GM19328 (cell line): ENCODE data around the gene SERPINB7.
"Not testable (repeated sequence)": the region's sequence is repeated elsewhere in the genome, so short reads cannot be mapped to it uniquely, and the experiment has no call there.

ENCODE experiments used
- ATAC-seq: cut with Tn5 transposase; IDR thresholded peaks from one replicate; pipeline ENCODE4 v1.9.1; 2021; ENCODE audit warnings: mild to moderate bottlenecking, moderate library complexity; ENCODE audit not compliant: unreplicated experiment

Gene SERPINB7

GRCh38 chr18:63775166-63775730, at the start of gene SERPINB7:
SERPINB7 (plus strand) TSS chr18:63775418; CDS start chr18:63782373, 6,955 bp downstream.
- no peak for ATAC-seq

- no peak for ATAC-seq
Measured at GRCh38 chr18:63725682-63726480, 49.3 kb upstream of the SERPINB7 start.

DNA sequence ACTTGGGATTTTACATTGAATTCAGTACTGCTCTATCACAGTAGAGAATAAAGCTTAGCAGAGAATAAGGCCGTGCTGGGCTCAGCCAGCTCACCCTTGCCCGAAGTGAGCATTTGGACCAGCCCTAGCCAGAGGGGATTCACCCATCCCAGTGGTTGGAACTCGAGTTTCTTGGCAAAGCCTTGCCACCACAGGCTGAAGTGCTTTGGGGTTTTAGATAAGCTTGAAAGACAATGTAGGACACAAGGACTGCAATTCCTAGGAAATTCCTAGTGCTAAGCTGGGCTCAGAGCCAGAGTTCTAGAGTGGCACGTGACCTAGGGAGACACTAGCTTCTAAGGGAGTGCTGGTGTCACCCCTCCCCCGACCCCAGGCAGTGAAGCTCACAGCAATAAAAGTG, 44.4 kb upstream of the SERPINB7 start:
- no peak for ATAC-seq

- ATAC-seq = no peak
Measured at GRCh38 chr18:63731215-63731614, 44.0 kb upstream of the SERPINB7 start.

- ATAC-seq = no peak
Measured at GRCh38 chr18:63736876-63737275, 38.3 kb upstream of the SERPINB7 start.

- no peak for ATAC-seq
Measured at GRCh38 chr18:63741769-63742168, 33.4 kb upstream of the SERPINB7 start.

DNA sequence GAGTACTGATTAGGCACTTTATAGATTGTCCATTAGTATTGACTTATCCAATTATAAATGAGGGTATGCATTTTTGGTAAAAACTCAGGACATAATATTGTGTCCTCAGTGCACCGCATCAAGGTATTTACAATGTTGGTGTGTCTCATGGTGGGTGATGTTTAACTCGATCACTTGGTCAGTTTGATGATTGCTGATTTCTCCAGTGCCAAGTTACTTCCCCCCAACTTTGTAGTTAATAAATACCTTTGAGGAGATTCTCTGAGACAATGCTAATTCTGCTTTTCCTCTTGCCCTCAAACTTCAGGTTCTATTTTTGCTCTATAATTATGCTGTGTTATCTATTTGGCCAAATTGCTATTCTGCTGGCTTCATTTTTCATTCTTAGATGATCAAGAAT, 28.2 kb upstream of the SERPINB7 start:
- ATAC-seq = no peak

- ATAC-seq = no peak
Measured at GRCh38 chr18:63749489-63749888, 25.7 kb upstream of the SERPINB7 start.

GRCh38 chr18:63752636-63753035, 22.6 kb upstream of the SERPINB7 start:
- no peak for ATAC-seq

- ATAC-seq = no peak
Measured at GRCh38 chr18:63753676-63754075, 21.5 kb upstream of the SERPINB7 start.

GRCh38 chr18:63757541-63757940, 17.7 kb upstream of the SERPINB7 start:
- no peak for ATAC-seq

DNA sequence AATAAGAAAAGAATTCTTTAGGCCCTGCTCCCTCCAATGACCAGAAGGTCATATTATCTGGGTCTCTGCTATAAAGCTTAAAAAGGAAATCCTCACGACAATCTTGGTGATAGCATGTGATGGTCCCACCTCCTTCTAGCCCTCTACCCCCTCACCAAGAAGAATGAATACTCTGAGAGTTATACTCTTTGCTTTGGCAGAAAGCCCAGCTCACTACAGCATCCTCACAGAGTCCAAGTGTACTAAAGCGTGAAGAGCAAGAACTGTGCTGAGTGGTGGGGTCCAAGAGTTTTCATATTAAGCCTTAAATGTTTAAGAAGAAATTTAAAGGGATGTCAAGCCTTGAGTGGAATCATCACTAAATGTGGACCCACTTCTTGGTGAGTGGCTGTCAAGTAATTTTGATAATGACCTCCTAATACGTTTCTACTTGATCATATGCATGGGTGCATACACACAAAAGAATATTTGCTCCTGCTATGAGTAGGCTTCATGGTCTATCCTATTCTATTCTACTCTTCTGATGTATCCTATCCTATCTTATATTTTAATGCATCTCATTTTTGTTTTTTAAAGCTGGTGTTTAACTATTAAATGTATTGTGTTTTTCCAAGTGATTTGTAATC, 16.5 kb upstream of the SERPINB7 start:
- no peak for ATAC-seq

DNA sequence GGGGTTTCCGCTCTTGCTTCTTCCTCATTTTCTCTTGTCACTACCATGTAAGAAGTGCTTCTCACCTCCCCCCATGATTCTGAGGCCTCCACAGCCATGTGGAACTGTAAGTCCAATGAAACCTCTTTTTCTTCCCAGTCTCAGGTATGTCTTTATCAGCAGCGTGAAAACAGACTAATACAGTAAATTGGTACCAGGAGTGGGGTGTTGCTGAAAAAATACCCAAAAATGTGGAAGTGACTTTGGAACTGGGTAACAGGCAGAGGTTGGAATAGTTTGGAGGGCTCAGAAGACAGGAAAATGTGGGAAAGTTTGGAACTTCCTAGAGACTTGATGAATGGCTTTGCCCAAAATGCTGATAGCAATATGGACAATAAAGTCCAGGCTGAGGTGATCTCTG, 15.4 kb upstream of the SERPINB7 start:
- ATAC-seq = not testable (repeated sequence)

- ATAC-seq = no peak
Measured at GRCh38 chr18:63762518-63762917, 12.7 kb upstream of the SERPINB7 start.

DNA sequence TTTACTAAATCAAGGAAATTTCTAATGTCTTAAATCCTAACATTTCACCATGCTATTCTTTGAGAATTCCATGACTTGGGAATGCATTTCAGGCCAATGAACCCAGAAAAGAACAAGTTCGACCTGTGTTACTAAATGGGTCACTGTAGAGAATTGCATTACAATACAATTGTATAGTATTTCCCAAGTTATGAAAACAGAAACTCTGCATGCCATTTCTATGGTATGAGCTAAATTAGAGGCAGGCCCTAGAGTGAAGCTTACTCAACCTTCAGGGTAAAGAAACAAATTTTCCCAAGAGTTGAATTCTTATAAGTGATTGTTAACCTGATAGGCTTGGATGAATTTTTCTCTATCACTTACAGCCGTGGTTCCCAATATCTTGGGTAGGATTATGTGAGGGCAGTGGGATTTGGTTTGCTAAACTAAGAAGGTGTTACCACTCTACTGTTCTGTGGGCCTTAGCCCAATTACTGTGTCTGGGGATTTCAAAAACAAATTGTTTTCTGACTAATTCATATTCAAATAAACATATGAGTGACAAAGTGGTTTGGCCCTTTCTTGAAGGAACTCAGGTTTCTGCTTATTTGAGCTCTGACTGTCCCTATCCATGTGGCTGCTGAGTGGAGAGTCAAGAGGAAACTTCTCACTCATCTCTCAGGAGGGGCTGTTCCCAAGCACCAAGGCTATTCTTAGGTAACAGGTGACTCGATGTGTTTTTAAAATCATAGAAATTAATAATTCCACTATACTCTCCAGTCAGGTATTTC, 11.2 kb upstream of the SERPINB7 start:
- ATAC-seq = no peak

GRCh38 chr18:63765837-63766236, 9.4 kb upstream of the SERPINB7 start:
- ATAC-seq = no peak

GRCh38 chr18:63773551-63773950, 1.7 kb upstream of the SERPINB7 start:
- ATAC-seq = no peak

DNA sequence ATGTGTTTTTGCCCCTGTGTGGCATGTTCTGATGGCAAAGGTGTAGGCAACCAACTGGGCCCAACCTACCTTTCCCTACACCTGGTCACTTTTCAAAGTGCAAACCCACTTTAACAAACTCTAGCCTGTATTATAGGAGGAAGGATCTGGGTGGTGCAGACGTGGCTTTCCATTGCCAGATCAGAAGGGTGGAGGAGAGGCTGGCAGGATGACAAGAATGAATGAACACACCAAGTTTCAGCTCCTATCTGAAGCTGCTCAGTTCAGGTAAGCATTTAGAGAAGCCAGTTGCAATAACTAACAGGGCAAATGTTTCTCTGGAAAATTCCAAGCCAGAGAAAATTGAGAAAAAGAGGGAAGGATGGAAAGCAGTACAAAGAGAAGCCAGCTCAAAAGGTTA, 707 bp upstream of the SERPINB7 start:
- no peak for ATAC-seq

- no peak for ATAC-seq
Measured at GRCh38 chr18:63779386-63779785, 4.2 kb downstream of the SERPINB7 start.

DNA sequence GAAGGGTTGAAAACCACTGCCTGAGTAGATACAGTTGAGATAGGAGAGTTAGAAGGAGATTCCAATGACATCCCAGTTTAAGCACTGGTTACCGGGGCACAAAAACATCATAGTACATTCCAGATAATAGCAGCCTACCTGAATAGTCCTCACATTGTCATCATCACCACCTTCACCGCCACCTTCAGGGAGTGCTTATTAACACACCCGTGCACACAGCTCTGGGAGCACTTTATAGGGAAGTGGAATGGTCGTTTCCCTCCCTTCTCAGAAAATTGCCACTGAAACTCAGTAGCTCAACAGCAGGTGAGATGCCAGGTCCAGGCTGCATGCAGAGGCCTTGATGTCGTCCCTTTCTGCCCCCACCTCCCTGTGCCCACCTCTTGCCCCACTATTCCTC, 8.2 kb downstream of the SERPINB7 start:
- ATAC-seq = no peak

GRCh38 chr18:63784787-63785452, 9.7 kb downstream of the SERPINB7 start:
- ATAC-seq = no peak
